GM19035 (cell line): ENCODE data around the gene CFAP65.

ENCODE experiments used
- ATAC-seq: cut with Tn5 transposase; IDR thresholded peaks from one replicate; pipeline ENCODE4 v1.9.1; 2021; ENCODE audit not compliant: unreplicated experiment

CFAP65 gene

GRCh38 chr2:218979846-218980734 lies 61.2 kb downstream of the CFAP65 start:
- ATAC-seq, result peak; percentile 88

- ATAC-seq, result no peak
Observed at GRCh38 chr2:218975060-218975777, 66.1 kb downstream of the CFAP65 start.

GRCh38 chr2:218970894-218971293 lies 70.4 kb downstream of the CFAP65 start:
- no peak for ATAC-seq

GRCh38 chr2:218964041-218964771 lies 77.1 kb downstream of the CFAP65 start:
- no peak for ATAC-seq

GRCh38 chr2:218963601-218964000 lies 77.7 kb downstream of the CFAP65 start:
- ATAC-seq, result no peak

GRCh38 chr2:218962859-218963492 lies 78.3 kb downstream of the CFAP65 start:
- ATAC-seq, result no peak

- no peak for ATAC-seq
Observed at GRCh38 chr2:218961651-218962570, 79.4 kb downstream of the CFAP65 start.

GRCh38 chr2:218961229-218961628 lies 80.1 kb downstream of the CFAP65 start:
- ATAC-seq, result no peak

GRCh38 chr2:218960309-218961165 lies 80.8 kb downstream of the CFAP65 start:
- ATAC-seq, result no peak

GRCh38 chr2:218959761-218960308 lies 81.5 kb downstream of the CFAP65 start:
- ATAC-seq, result peak; percentile 18

- ATAC-seq, result peak; percentile 97
Observed at GRCh38 chr2:218959141-218959731, 82.1 kb downstream of the CFAP65 start, which contains the start of gene CDK5R2. CDK5R2 (plus strand) TSS chr2:218959666; CDS start chr2:218959821, 155 bp downstream.

- no peak for ATAC-seq
Observed at GRCh38 chr2:218958276-218958675, 83.0 kb downstream of the CFAP65 start.

GRCh38 chr2:218957671-218958070 lies 83.6 kb downstream of the CFAP65 start:
- ATAC-seq, result no peak

GRCh38 chr2:218956039-218956438 lies 85.3 kb downstream of the CFAP65 start:
- ATAC-seq, result no peak

GRCh38 chr2:218954541-218955300 lies 86.6 kb downstream of the CFAP65 start:
- ATAC-seq, result no peak

GRCh38 chr2:218953366-218953954 lies 87.9 kb downstream of the CFAP65 start:
- no peak for ATAC-seq
